ENCODE measurements around the gene EIF3K.

The EIF3K gene

GRCh38 chr19:38649305-38650171 is 30.6 kb downstream of the EIF3K start:
- no peak for DNase-seq (ENCODE audit: low read depth, low spot score)
- peaks cover 6% of the 10 kb centered on the region; the same call in 1 of the 2 replicates for H3K4me1 ChIP-seq (ENCODE audit: control insufficient read depth, insufficient read depth, low read length)
- no peaks in the 10 kb centered on the region for H3K9me3 ChIP-seq (ENCODE audit: control insufficient read depth, insufficient read depth, low read length)
- H3K36me3 ChIP-seq (ENCODE audit: control insufficient read depth, insufficient read depth, low read length) = no peaks in the 10 kb centered on the region
- H3K27ac ChIP-seq (ENCODE audit: low read length) = no peak overlapping the region
- H3K4me3 ChIP-seq (ENCODE audit: low read length) = peak overlapping the region; percentile 98; the same call in 1 of the 2 replicates
- WGBS (ENCODE audit: insufficient coverage, insufficient read length) = 100% methylated on average over 1 of the region's 15 CpGs
- H3K27me3 ChIP-seq (ENCODE audit: control insufficient read depth, insufficient read depth, low read length) = no peaks in the 10 kb centered on the region

GRCh38 chr19:38650172-38650775 is 31.3 kb downstream of the EIF3K start:
- H3K27me3 ChIP-seq (ENCODE audit: control insufficient read depth, insufficient read depth, low read length) = no peaks in the 10 kb centered on the region
- WGBS (ENCODE audit: insufficient coverage, insufficient read length) = no CpG with 5 or more reads among the region's 8 CpGs
- no peak overlapping the region for H3K27ac ChIP-seq (ENCODE audit: low read length)
- no peaks in the 10 kb centered on the region for H3K9me3 ChIP-seq (ENCODE audit: control insufficient read depth, insufficient read depth, low read length)
- DNase-seq (ENCODE audit: low read depth, low spot score) = no peak
- H3K4me1 ChIP-seq (ENCODE audit: control insufficient read depth, insufficient read depth, low read length) = peaks cover 8% of the 10 kb centered on the region; the same call in 1 of the 2 replicates
- H3K4me3 ChIP-seq (ENCODE audit: low read length) = no peak overlapping the region
- H3K36me3 ChIP-seq (ENCODE audit: control insufficient read depth, insufficient read depth, low read length) = no peaks in the 10 kb centered on the region

DNA sequence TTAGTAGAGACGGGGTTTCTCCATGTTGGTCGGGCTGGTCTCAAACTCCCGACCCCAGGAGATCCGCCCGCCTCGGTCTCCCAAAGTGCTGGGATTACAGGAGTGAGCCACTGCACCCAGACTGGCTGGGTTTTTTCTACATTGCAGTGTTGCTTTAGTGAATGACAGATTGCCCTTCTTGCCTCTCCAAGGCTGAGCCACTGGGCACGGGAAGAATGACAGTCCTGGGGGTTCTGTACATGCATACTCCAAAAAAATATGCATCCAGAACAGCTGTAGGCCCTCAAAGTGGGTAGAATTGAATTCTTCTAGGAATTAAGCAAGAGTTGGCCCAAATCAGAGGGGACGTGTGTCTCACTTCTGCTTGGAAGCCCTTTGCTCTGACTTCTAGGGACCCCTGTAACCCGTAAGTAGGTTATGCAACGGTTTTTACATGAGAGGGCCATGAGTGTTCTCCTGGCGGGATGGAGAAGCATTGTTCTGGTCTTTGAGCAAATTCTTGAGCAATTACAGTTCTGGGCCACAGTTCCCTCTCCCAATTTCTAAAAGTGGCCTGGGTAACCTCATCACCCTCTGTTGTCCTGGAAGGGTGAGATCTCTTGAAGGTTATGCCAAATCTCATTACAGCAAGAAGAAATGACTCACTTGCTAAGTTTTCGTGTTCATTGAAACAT is 32.1 kb downstream of the EIF3K start:
- peaks cover 9% of the 10 kb centered on the region; the same call in 1 of the 2 replicates for H3K4me1 ChIP-seq (ENCODE audit: control insufficient read depth, insufficient read depth, low read length)
- DNase-seq (ENCODE audit: low read depth, low spot score) = no peak
- no peaks in the 10 kb centered on the region for H3K9me3 ChIP-seq (ENCODE audit: control insufficient read depth, insufficient read depth, low read length)
- no CpG with 5 or more reads among the region's 12 CpGs for WGBS (ENCODE audit: insufficient coverage, insufficient read length)
- H3K27ac ChIP-seq (ENCODE audit: low read length) = no peak overlapping the region
- H3K27me3 ChIP-seq (ENCODE audit: control insufficient read depth, insufficient read depth, low read length) = no peaks in the 10 kb centered on the region
- no peak overlapping the region for H3K4me3 ChIP-seq (ENCODE audit: low read length)
- H3K36me3 ChIP-seq (ENCODE audit: control insufficient read depth, insufficient read depth, low read length) = no peaks in the 10 kb centered on the region

DNA sequence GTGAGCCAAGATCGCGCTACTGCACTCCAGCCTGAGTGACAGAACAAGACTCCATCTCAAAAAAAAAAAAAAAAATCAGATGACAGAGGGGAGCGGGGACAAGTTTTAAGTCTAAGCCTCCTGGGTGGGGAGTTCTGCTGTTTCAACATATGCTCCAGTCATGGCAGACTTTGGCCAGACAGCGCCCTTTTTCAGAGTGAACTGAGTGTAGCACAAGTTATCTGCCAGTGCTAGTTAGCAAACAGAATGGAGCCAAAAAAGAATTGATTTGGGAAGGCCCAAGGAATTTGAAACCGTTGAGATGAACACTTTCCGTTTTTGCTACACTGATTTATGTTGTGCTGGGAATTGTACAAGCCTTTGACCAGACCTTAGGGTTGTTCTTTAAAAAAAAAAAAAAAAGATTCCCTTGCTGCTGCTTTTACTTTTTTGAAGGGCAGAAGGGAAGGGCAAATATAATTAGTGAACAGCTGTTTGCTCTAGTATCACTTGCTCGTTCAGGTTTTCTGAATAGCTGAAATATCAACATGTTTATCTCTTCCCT is 34.1 kb downstream of the EIF3K start:
- no peak overlapping the region for H3K27ac ChIP-seq (ENCODE audit: low read length)
- H3K4me1 ChIP-seq (ENCODE audit: control insufficient read depth, insufficient read depth, low read length) = peaks cover 13% of the 10 kb centered on the region; the same call in 1 of the 2 replicates
- WGBS (ENCODE audit: insufficient coverage, insufficient read length) = no CpG with 5 or more reads among the region's 7 CpGs
- DNase-seq (ENCODE audit: low read depth, low spot score) = no peak
- no peaks in the 10 kb centered on the region for H3K9me3 ChIP-seq (ENCODE audit: control insufficient read depth, insufficient read depth, low read length)
- no peaks in the 10 kb centered on the region for H3K27me3 ChIP-seq (ENCODE audit: control insufficient read depth, insufficient read depth, low read length)
- H3K4me3 ChIP-seq (ENCODE audit: low read length) = no peak overlapping the region
- no peaks in the 10 kb centered on the region for H3K36me3 ChIP-seq (ENCODE audit: control insufficient read depth, insufficient read depth, low read length)

DNA sequence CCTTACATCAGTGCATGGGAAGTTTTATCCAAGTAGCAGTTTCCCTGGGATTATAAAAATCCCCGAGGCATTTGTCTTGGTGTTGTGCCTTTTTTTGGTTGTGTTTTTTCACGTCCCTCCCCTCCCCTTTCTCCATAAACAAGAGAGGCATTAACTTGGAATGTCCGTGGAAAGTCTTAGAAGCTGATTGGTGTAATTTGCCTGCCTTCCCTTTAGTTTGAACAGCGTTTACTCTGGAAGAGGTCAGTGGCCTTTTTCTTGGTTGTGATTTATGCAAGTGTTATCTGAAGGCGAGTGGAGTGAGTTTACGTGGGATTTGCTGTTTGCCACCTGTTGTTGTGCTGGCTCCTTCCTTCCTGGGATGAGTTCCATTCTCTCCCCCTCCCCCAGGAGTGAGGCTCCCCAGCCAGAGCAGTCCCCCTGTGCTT is 35.7 kb downstream of the EIF3K start:
- H3K27ac ChIP-seq (ENCODE audit: low read length) = no peak overlapping the region
- H3K27me3 ChIP-seq (ENCODE audit: control insufficient read depth, insufficient read depth, low read length) = no peaks in the 10 kb centered on the region
- H3K9me3 ChIP-seq (ENCODE audit: control insufficient read depth, insufficient read depth, low read length) = no peaks in the 10 kb centered on the region
- no CpG with 5 or more reads among the region's 6 CpGs for WGBS (ENCODE audit: insufficient coverage, insufficient read length)
- H3K4me1 ChIP-seq (ENCODE audit: control insufficient read depth, insufficient read depth, low read length) = peaks cover 13% of the 10 kb centered on the region; the same call in 1 of the 2 replicates
- H3K36me3 ChIP-seq (ENCODE audit: control insufficient read depth, insufficient read depth, low read length) = no peaks in the 10 kb centered on the region
- no peak overlapping the region for H3K4me3 ChIP-seq (ENCODE audit: low read length)
- DNase-seq (ENCODE audit: low read depth, low spot score) = no peak

- Histone ChIP-seq H3K4me3 (ENCODE audit: low read length) (no peak overlapping the region), H3K27ac (ENCODE audit: low read length) (no peak overlapping the region)
Measured at GRCh38 chr19:38655148-38655824, 36.3 kb downstream of the EIF3K start.

GRCh38 chr19:38656171-38656981 is 37.4 kb downstream of the EIF3K start:
- no CpG with 5 or more reads among the region's 7 CpGs for WGBS (ENCODE audit: insufficient coverage, insufficient read length)
- no peaks in the 10 kb centered on the region for H3K27me3 ChIP-seq (ENCODE audit: control insufficient read depth, insufficient read depth, low read length)
- H3K27ac ChIP-seq (ENCODE audit: low read length) = no peak overlapping the region
- no peak for DNase-seq (ENCODE audit: low read depth, low spot score)
- H3K4me1 ChIP-seq (ENCODE audit: control insufficient read depth, insufficient read depth, low read length) = peaks cover 11% of the 10 kb centered on the region; the same call in 1 of the 2 replicates
- no peaks in the 10 kb centered on the region for H3K36me3 ChIP-seq (ENCODE audit: control insufficient read depth, insufficient read depth, low read length)
- H3K4me3 ChIP-seq (ENCODE audit: low read length) = no peak overlapping the region
- no peaks in the 10 kb centered on the region for H3K9me3 ChIP-seq (ENCODE audit: control insufficient read depth, insufficient read depth, low read length)

More at GRCh38 chr19:38655148-38655824, 36.3 kb downstream of the EIF3K start:
- Histone ChIP-seq H3K4me1 (ENCODE audit: control insufficient read depth, insufficient read depth, low read length) (peaks cover 11% of the 10 kb centered on the region; the same call in 1 of the 2 replicates), H3K9me3 (ENCODE audit: control insufficient read depth, insufficient read depth, low read length) (no peaks in the 10 kb centered on the region), H3K36me3 (ENCODE audit: control insufficient read depth, insufficient read depth, low read length) (no peaks in the 10 kb centered on the region), H3K27me3 (ENCODE audit: control insufficient read depth, insufficient read depth, low read length) (no peaks in the 10 kb centered on the region)
- WGBS (ENCODE audit: insufficient coverage, insufficient read length) = no CpG with 5 or more reads among the region's 5 CpGs
- no peak for DNase-seq (ENCODE audit: low read depth, low spot score)

- DNase-seq (ENCODE audit: low read depth, low spot score) = no peak
- H3K36me3 ChIP-seq (ENCODE audit: control insufficient read depth, insufficient read depth, low read length) = no peaks in the 10 kb centered on the region
- H3K4me3 ChIP-seq (ENCODE audit: low read length) = no peak overlapping the region
- no peaks in the 10 kb centered on the region for H3K9me3 ChIP-seq (ENCODE audit: control insufficient read depth, insufficient read depth, low read length)
- WGBS (ENCODE audit: insufficient coverage, insufficient read length) = no CpG with 5 or more reads among the region's 8 CpGs
- H3K4me1 ChIP-seq (ENCODE audit: control insufficient read depth, insufficient read depth, low read length) = peaks cover 7% of the 10 kb centered on the region; the same call in 1 of the 2 replicates
- no peaks in the 10 kb centered on the region for H3K27me3 ChIP-seq (ENCODE audit: control insufficient read depth, insufficient read depth, low read length)
- H3K27ac ChIP-seq (ENCODE audit: low read length) = no peak overlapping the region
Measured at GRCh38 chr19:38657633-38658222, 38.7 kb downstream of the EIF3K start.

Measured in iPS DF 6.9 (cell line).